ENCODE data around the gene ANKRD50. TPM values are rescaled to one million over a fixed set of nuclear protein-coding genes. Genes with fewer than 3 reads are reported as not detected.

Gene ANKRD50
- total RNA-seq, 4 donors from 2014 or later = 11.5 to 78.5 (median 15.5) TPM

DNA sequence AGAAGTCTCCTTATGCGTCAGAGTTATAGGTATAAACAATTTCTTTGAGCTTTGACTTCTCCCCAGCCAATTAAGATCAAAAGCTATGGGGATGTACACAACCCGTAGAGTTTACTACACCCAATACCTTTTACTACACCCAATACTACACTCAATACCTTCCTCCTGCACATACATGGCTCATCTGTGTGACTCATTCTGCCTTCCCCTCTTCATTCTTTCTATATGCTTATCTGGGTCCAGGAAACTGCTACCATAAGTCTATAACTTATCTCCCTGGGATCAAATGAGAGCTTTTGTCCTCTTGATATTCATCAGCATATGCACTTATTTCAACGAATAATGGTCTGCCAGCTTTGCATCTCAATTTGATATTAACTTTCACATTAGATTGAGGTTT lies 28.2 kb downstream of the ANKRD50 start:
- Histone ChIP-seq H3K4me1 (peaks cover 0 to 3% of the 10 kb centered on the region in 2 donors), H3K4me3 (no peak overlapping the region), H3K9me3 (no peaks in the 10 kb centered on the region), H3K27me3 (no peaks in the 10 kb centered on the region), H3K27ac (no peak overlapping the region), H3K36me3 (no peaks in the 10 kb centered on the region)
- no peak for TF ChIP-seq POLR2A (IDR thresholded peaks at IDR 0.05)
- TF ChIP-seq, protein P1, sequence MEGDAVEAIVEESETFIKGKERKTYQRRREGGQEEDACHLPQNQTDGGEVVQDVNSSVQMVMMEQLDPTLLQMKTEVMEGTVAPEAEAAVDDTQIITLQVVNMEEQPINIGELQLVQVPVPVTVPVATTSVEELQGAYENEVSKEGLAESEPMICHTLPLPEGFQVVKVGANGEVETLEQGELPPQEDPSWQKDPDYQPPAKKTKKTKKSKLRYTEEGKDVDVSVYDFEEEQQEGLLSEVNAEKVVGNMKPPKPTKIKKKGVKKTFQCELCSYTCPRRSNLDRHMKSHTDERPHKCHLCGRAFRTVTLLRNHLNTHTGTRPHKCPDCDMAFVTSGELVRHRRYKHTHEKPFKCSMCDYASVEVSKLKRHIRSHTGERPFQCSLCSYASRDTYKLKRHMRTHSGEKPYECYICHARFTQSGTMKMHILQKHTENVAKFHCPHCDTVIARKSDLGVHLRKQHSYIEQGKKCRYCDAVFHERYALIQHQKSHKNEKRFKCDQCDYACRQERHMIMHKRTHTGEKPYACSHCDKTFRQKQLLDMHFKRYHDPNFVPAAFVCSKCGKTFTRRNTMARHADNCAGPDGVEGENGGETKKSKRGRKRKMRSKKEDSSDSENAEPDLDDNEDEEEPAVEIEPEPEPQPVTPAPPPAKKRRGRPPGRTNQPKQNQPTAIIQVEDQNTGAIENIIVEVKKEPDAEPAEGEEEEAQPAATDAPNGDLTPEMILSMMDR (IDR thresholded peaks at IDR 0.05) = no peak
- intact Hi-C loops (cut with DNase I; ENCODE audit: low total_unique reads) = no loop called here
- no peak for DNase-seq

DNA sequence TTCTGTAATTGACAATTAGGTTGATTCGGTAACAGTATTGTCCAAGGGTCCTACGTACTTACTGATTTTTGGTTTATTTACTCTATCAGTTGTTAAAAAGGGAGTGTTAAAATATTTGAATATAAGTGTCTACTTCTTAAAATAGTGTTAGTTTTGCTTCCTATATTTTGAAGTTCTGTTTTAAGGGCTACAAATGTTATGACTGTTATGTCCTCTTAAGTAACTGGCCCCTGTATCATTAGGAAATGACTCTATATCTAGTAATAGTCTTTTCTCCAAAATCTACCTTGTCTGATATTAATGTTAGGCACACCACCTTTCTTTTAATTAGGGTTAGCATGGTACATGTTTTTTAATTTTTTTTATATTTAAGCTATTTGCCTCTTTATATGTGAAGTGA lies 30.1 kb downstream of the ANKRD50 start:
- no peak for DNase-seq
- no peak overlapping the region for H3K4me3 ChIP-seq
- no peaks in the 10 kb centered on the region for H3K9me3 ChIP-seq
- intact Hi-C loops (cut with DNase I; ENCODE audit: low total_unique reads) = no loop called here
- TF ChIP-seq, protein P1 (IDR thresholded peaks at IDR 0.05) = no peak
- no peak for TF ChIP-seq POLR2A (IDR thresholded peaks at IDR 0.05)
- H3K4me1 ChIP-seq = peaks cover 0 to 3% of the 10 kb centered on the region in 2 donors
- H3K36me3 ChIP-seq = no peaks in the 10 kb centered on the region
- H3K27ac ChIP-seq = no peak overlapping the region
- no peaks in the 10 kb centered on the region for H3K27me3 ChIP-seq

DNA sequence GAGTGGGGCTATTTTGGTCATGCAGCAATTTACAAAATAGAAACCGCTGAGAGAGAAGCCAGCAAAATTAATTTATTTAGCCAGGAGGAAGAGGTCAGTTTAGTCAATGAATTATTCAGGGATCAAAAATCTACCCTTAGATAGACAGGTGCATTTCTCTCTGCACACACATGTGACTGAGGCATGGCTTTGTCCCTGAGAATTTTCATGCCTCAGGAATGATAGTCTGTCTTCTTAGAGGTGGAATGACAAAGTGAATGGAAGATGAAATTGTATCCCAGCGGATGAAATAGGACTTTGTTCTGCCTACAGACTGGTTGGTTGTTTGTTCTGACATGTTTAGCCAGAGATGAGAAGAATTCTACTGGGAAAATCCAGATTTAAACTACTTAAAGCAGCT lies 46.0 kb downstream of the ANKRD50 start:
- Histone ChIP-seq H3K4me1 (no peaks in the 10 kb centered on the region), H3K9me3 (no peaks in the 10 kb centered on the region), H3K36me3 (no peaks in the 10 kb centered on the region), H3K4me3 (no peak overlapping the region), H3K27me3 (no peaks in the 10 kb centered on the region), H3K27ac (no peak overlapping the region)
- intact Hi-C loops (cut with DNase I; ENCODE audit: low total_unique reads) = no loop called here
- TF ChIP-seq, protein P1 (IDR thresholded peaks at IDR 0.05) = no peak
- no peak for TF ChIP-seq POLR2A (IDR thresholded peaks at IDR 0.05)
- no peak for DNase-seq

DNA sequence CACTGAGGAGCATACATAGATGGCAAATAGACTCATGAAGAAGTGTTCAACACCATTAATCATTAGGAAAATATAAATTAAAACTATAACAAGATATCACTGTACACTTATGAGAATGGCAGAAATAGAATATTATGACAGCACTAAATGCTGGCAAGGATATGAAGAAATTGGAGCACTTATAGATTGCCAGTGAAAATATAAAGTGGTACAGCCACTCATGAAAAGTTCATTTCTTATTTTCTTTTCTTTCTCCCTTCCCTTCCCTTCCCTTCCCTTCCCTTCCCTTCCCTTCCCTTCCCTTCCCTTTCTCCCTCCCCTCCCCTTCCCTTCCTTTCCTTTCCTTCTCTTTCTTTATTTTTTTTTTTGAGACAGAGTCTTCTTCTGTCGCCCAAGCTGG lies 53.7 kb downstream of the ANKRD50 start:
- Histone ChIP-seq H3K9me3 (no peaks in the 10 kb centered on the region), H3K36me3 (no peaks in the 10 kb centered on the region), H3K27ac (no peak overlapping the region), H3K4me3 (no peak overlapping the region), H3K4me1 (no peaks in the 10 kb centered on the region), H3K27me3 (no peaks in the 10 kb centered on the region)
- DNase-seq = no peak
- TF ChIP-seq POLR2A (IDR thresholded peaks at IDR 0.05) = no peak
- TF ChIP-seq, protein P1 (IDR thresholded peaks at IDR 0.05) = no peak
- intact Hi-C loops (cut with DNase I; ENCODE audit: low total_unique reads) = no loop called here

DNA sequence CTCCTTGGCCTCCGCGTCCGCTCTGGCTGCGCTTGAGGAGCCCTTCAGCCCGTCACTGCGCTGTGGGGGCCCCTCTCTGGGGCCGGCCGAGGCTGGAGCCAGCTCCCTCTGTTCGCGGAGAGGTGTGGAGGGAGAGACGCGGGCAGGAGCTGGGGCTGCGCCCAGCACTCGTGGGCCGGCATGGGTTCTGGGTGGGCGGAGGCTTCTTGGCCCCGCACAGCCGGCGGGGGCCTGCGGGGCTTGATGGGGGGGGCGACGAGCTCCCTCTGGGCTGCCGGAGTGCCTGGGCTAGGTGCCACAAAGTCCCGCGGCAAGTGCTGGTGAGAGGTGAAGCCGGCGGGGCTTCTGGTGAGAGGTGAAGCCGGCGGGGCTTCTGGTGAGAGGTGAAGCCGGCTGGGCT lies 61.9 kb downstream of the ANKRD50 start:
- no peaks in the 10 kb centered on the region for H3K36me3 ChIP-seq
- TF ChIP-seq, protein P1 (IDR thresholded peaks at IDR 0.05) = no peak
- no peak for TF ChIP-seq POLR2A (IDR thresholded peaks at IDR 0.05)
- H3K27ac ChIP-seq = no peak overlapping the region
- H3K9me3 ChIP-seq = no peaks in the 10 kb centered on the region
- H3K27me3 ChIP-seq = no peaks in the 10 kb centered on the region
- no peak overlapping the region for H3K4me3 ChIP-seq
- no peak for DNase-seq
- intact Hi-C loops (cut with DNase I; ENCODE audit: low total_unique reads) = no loop called here
- H3K4me1 ChIP-seq = no peaks in the 10 kb centered on the region
